Skeletal muscle tissue (tissue), 4 donors: ENCODE data around the gene ESYT3. TPM values are rescaled to one million over a fixed set of nuclear protein-coding genes. Genes with fewer than 3 reads are reported as not detected.

Experiments
- H3K27ac ChIP-seq: one replicate; pipeline ENCODE4 v1.7.0; 2013; ENCODE audit warnings: mild to moderate bottlenecking, low read depth, low read length, inconsistent platforms
- H3K27me3 ChIP-seq, 3 donors: one replicate each; pipeline ENCODE4 v1.7.0; 2013; ENCODE audit warnings: low read length in 3 of 3; ENCODE audit not compliant: control insufficient read depth in 3 of 3, insufficient read depth in 3 of 3
- H3K36me3 ChIP-seq, 3 donors: one replicate each; pipeline ENCODE4 v1.7.0; 2013; ENCODE audit warnings: low read length in 3 of 3; ENCODE audit not compliant: control insufficient read depth in 3 of 3, insufficient read depth in 3 of 3
- H3K4me1 ChIP-seq, 3 donors: one replicate each; pipeline ENCODE4 v1.7.0; 2013; ENCODE audit warnings: low read length in 3 of 3, mild to moderate bottlenecking in 3 of 3; ENCODE audit not compliant: control insufficient read depth in 3 of 3, insufficient read depth in 3 of 3
- H3K4me3 ChIP-seq, 3 donors: one replicate each; pipeline ENCODE4 v1.7.0; 2013; ENCODE audit warnings: low read length in 3 of 3
- H3K9ac ChIP-seq, 3 donors: one replicate each; pipeline ENCODE4 v1.7.0; 2013; ENCODE audit warnings: low read length in 3 of 3, mild to moderate bottlenecking in 3 of 3, moderate library complexity in 2 of 3, low read depth in 1 of 3
- H3K9me3 ChIP-seq, 3 donors: one replicate each; pipeline ENCODE4 v1.7.0; 2013; ENCODE audit warnings: low read length in 3 of 3; ENCODE audit not compliant: control insufficient read depth in 3 of 3
- total RNA-seq: library from RNA; depleted of rRNA; stranded (reverse); fragments of >200 nt; gene quantifications from one replicate; pipeline ENCODE4 v1.2.3, GENCODE V29; 2014
- donor health status: Osteomylitis.

Gene ESYT3
- total RNA-seq, 1 donor from 2014 or later, result 14.1 TPM

DNA sequence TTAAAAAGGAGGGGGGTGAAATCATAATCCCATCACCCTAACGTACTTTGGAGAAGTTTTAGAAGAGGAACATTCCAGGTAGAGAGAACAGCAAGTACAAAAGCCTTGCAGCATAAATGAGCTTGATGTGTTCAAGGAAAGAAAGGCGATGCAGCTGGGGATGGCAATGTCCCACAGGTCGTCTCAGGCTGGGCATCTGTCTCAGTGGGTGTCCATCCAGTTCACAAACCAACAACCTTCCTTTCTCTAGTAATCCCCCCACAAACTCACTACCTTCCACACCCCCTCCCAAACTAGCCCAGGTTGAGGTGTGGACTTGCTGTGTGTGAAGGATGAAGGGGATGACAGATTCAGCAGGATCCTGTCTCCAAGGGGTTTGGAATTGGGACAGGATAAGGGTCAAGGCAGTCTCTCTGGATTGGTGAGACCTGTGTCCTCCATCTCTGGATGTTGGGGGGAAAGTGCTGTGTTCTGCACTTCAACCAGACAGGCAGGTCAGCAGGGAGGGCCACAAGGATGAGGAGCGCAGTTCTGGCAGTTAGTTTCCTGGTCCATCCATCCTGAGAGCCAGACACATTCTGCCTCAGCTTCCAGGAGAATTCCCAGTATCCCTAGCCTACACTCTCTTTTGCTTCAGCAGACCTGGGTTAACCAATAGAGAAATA is 1.7 kb upstream of the ESYT3 start:
- Histone ChIP-seq H3K27me3 (peaks cover 14 to 27% (median 20%) of the 10 kb centered on the region in 3 donors), H3K9me3 (no peaks in the 10 kb centered on the region), H3K27ac (no peak overlapping the region), H3K4me1 (peaks cover 12 to 19% (median 15%) of the 10 kb centered on the region in 3 donors), H3K36me3 (no peaks in the 10 kb centered on the region), H3K9ac (no peak overlapping the region), H3K4me3 (no peak overlapping the region)

DNA sequence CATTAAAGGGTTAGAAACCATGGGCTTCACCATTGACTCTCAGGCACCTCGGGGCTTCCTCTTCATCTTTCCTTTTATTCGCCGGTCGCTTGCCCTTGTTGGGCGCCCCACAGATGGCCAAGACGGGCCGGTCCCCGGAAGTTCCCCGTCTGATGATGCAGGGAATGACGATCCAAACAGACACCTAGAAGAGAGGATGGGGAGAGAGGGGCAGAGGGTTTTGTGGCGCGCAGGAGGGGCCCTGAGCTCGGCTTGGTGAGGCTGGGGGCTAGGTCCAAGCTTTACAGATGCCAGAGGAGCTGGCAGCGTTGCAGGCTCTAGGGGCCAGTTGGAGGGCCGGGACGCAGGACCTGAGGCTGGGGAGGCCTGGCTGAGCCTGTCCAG is 532 bp upstream of the ESYT3 start:
- Histone ChIP-seq H3K4me3 (peak overlapping the region; percentile 62 to 75 (median 73)), H3K9me3 (no peaks in the 10 kb centered on the region), H3K36me3 (no peaks in the 10 kb centered on the region), H3K4me1 (peaks cover 12 to 19% (median 15%) of the 10 kb centered on the region in 3 donors), H3K9ac (peak overlapping the region in 1 of 3 donors; percentile 74), H3K27ac (no peak overlapping the region), H3K27me3 (peaks cover 14 to 27% (median 20%) of the 10 kb centered on the region in 3 donors)

DNA sequence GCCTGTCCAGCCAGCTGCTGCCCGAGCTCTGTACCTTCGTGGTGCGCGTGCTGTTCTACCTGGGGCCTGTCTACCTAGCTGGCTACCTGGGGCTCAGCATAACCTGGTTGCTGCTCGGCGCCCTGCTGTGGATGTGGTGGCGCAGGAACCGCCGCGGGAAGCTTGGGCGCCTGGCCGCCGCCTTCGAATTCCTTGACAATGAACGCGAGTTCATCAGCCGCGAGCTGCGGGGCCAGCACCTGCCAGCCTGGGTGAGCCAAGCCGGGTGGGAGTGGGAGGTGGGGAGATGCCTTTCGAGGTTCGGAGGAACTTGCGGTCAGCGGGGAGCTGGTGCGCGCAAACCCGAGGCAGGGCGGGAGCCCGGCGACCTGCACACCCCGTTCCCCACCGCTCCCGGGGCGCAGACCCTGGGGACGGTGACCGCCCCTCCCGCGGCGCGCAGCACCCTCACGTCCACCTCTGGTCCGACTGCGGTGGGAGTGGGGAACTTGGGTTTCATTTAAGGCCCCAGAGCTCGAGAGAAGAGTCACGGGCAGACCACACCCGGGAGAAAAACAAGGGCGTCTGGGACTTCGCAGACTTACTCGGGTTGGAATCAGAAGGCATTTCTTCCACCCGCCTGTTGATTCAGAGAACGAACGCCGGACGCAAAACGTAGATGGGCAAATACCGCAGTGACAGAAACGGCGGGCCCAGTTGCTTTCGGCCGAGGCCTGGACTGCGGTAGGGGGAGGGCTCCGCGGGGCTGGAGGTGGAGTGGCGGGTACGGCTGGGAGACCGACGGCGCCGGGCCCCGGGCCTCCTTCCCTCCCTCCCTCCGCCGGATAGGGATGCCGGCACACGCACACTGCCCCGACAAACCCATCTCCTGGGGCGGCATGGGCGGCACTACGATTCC is 708 bp downstream of the ESYT3 start:
- H3K9me3 ChIP-seq, result no peaks in the 10 kb centered on the region
- H3K9ac ChIP-seq, result peak overlapping the region; percentile 57 to 74 (median 69)
- no peaks in the 10 kb centered on the region for H3K36me3 ChIP-seq
- peak overlapping the region; percentile 62 to 75 (median 73) for H3K4me3 ChIP-seq
- H3K27ac ChIP-seq, result no peak overlapping the region
- peaks cover 12 to 19% (median 16%) of the 10 kb centered on the region in 3 donors for H3K4me1 ChIP-seq
- H3K27me3 ChIP-seq, result peaks cover 14 to 27% (median 20%) of the 10 kb centered on the region in 3 donors

DNA sequence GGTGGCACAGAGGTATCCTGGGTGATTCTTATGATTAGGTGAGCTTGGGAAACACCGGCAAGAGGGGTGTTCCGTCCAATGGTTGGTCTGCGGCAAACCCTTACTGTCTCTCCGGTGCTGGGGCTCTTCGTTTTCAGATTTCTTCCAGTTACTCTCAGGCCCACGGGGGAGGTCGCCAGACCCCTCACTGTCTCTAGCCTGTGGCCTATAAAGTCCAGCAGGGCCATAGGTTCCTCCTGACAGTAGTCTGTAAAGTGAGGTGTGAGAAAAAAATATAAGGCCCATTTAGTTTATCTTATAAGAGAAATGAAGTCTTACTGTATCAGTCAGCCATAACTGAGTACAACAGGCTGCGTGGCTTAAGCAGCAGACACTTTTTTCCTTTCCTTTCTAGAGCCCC is 1.4 kb downstream of the ESYT3 start:
- peaks cover 12 to 19% (median 19%) of the 10 kb centered on the region in 3 donors for H3K4me1 ChIP-seq
- H3K9me3 ChIP-seq, result no peaks in the 10 kb centered on the region
- H3K27me3 ChIP-seq, result peaks cover 14 to 27% (median 20%) of the 10 kb centered on the region in 3 donors
- H3K4me3 ChIP-seq, result peak overlapping the region in 2 of 3 donors; percentile 62 to 73
- no peaks in the 10 kb centered on the region for H3K36me3 ChIP-seq
- H3K27ac ChIP-seq, result no peak overlapping the region
- H3K9ac ChIP-seq, result no peak overlapping the region

DNA sequence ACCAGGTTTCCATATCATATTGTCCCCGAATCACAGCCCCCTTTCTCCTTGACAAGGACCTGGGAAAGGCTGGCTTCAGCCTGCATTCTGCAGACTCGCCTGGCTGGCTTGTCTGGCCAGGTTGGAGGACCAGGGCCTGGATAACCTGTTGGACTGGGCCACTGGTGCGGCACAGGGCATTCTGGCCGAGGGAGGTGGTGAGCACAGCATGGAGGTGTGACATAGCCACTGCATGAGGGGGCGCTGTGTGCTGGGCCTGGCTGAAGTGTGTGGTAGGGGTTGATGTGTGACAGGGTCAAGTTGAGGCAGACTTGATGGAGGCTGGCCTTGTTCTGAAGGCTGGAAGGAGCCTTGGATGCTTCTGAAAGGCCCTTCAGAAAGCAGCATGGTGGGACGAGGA is 2.9 kb downstream of the ESYT3 start:
- H3K4me3 ChIP-seq, result no peak overlapping the region
- H3K36me3 ChIP-seq, result no peaks in the 10 kb centered on the region
- peaks cover 12 to 19% (median 19%) of the 10 kb centered on the region in 3 donors for H3K4me1 ChIP-seq
- H3K9ac ChIP-seq, result no peak overlapping the region
- no peak overlapping the region for H3K27ac ChIP-seq
- peaks cover 14 to 27% (median 20%) of the 10 kb centered on the region in 3 donors for H3K27me3 ChIP-seq
- no peaks in the 10 kb centered on the region for H3K9me3 ChIP-seq

DNA sequence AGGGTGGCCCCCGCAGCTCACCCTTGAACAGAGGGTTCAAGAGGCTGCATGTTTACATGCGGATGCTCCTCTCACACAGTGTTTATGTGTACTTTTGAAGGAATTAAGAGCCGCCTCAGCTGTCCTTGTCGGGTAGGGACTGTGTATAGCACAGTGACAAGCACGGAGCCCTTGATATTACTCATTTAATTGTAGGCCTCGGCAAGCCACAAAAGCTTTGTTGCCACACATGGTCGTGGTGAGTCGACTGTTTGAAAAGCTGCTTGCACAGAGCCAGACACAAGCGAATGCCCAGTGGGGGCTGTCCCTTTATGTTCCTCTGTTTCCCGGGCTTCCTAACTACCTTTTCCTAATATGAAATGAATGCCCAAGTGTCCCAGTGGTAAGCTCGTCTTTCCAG is 4.5 kb downstream of the ESYT3 start:
- Histone ChIP-seq H3K4me3 (no peak overlapping the region), H3K4me1 (peaks cover 15 to 18% (median 18%) of the 10 kb centered on the region in 3 donors), H3K36me3 (no peaks in the 10 kb centered on the region), H3K27ac (no peak overlapping the region), H3K9me3 (no peaks in the 10 kb centered on the region), H3K27me3 (peaks cover 11 to 22% (median 20%) of the 10 kb centered on the region in 3 donors), H3K9ac (no peak overlapping the region)

DNA sequence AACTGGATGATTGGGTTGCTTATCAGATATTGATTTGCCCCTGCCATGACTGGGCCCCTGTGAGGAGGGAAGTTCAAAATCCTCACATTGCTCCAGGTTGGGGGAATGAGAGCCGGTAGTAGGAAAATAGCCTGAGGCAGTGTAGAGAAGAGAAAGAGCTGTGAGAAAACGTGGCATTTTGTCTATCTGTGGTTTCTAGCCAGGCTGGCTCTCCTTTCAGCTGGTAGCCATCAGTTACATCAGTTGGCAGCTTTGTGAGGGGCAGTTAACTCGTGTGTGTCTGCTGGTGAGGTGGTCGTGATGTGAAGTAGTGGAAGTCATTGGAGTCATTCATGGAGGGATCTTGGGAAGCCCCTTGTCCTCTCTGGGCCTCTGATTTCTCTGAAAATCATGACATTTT is 5.2 kb downstream of the ESYT3 start:
- Histone ChIP-seq H3K4me1 (peaks cover 10 to 13% (median 11%) of the 10 kb centered on the region in 3 donors), H3K36me3 (no peaks in the 10 kb centered on the region), H3K4me3 (no peak overlapping the region), H3K27ac (no peak overlapping the region), H3K27me3 (peaks cover 10 to 20% (median 18%) of the 10 kb centered on the region in 3 donors), H3K9me3 (no peaks in the 10 kb centered on the region), H3K9ac (no peak overlapping the region)

DNA sequence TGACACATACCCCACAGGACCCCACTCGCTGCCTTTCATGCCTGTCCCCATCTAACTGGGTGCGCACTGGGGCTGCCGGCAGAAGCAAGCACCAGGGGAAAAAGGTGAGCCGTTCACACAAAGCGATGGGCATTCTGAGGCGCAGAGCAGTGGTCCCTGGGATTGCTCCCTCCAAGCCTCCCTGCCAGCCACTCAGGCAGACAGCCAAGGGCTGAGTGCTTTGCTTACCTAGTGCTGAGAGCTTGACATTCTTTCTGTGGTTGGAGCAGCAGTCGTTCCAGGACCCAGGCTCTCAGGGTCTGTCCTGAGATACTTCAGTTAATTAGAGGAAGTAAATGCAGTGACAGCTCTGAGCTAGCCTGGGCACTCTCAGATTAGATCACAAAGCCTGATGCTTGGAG is 5.7 kb downstream of the ESYT3 start:
- Histone ChIP-seq H3K9me3 (no peaks in the 10 kb centered on the region), H3K27ac (no peak overlapping the region), H3K9ac (no peak overlapping the region), H3K27me3 (peaks cover 6 to 17% (median 13%) of the 10 kb centered on the region in 3 donors), H3K36me3 (no peaks in the 10 kb centered on the region), H3K4me1 (peaks cover 5 to 8% (median 7%) of the 10 kb centered on the region in 3 donors), H3K4me3 (no peak overlapping the region)

DNA sequence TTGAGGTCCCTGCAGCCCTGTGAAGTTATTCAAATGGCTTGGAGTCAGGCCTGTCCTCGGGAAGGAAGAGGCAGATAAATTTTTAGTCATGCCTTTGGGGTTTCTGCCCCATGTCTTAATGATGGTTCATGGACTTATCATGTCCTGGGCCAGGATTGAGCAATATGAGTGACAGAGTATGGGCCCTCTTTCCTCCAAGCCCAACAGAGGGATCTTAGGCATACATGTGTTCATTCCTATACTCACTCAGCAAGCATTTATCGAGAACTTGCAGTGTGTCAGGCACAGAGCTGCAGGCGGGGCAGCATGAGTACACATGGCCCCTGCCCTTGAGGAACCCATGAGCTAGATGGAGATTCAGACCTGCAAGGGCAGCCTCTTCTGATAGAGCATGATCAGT is 6.2 kb downstream of the ESYT3 start:
- Histone ChIP-seq H3K9me3 (no peaks in the 10 kb centered on the region), H3K27ac (no peak overlapping the region), H3K36me3 (no peaks in the 10 kb centered on the region), H3K9ac (no peak overlapping the region), H3K4me1 (peaks cover 3% of the 10 kb centered on the region in 3 donors), H3K27me3 (peaks cover under 1 to 12% (median 11%) of the 10 kb centered on the region in 3 donors), H3K4me3 (no peak overlapping the region)

DNA sequence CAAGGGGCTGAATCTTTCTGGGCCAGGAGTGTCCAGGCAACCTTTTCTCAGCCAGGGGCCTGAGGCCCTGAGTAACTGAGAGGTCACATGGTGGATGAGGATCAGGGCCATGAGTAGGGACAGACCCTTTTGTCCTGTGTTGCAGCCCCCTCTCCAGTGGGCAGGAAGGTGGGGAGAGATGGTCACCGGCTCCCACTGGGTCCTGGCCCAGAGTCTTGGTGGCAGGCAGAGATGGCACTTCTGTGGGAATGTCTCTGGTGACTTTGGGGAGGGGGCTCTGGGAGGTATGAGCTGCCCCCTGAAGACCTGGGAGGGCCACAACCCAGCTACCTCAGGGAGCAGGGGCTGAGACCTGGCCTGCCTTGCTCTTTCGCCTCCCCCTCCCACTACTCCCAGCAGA is 6.8 kb downstream of the ESYT3 start:
- H3K9ac ChIP-seq, result no peak overlapping the region
- H3K27ac ChIP-seq, result no peak overlapping the region
- no peaks in the 10 kb centered on the region for H3K9me3 ChIP-seq
- peaks cover 0 to 8% (median 6%) of the 10 kb centered on the region in 3 donors for H3K27me3 ChIP-seq
- no peak overlapping the region for H3K4me3 ChIP-seq
- peaks cover 0 to 3% (median 3%) of the 10 kb centered on the region in 3 donors for H3K4me1 ChIP-seq
- no peaks in the 10 kb centered on the region for H3K36me3 ChIP-seq
